ACHN (cell line): Measurements from ENCODE around the gene CNGA1.

ENCODE experiments used
- DNase-seq: peaks from one replicate; pipeline ENCODE4 v3.0.0-alpha.2; 2015
- in situ Hi-C: cut with HindIII; loops from 2 replicates; pipeline ENCODE4 v1.10.0; 2017; ENCODE audit warnings: low sequenced_read_pairs, low pct_ligation_motif_present, low pct_unique_long_range_greater_than_20kb

Gene CNGA1

GRCh38 chr4:48016141-48017107 lies at the start of gene CNGA1, which contains the start of gene NIPAL1:
Gene CNGA1, minus strand, starts transcription at chr4:48016681. Its CDS starts 63,992 bp downstream, at chr4:47952689.
Gene NIPAL1, plus strand, starts transcription at chr4:48016772. Its CDS starts 68 bp downstream, at chr4:48016840.
- DNase-seq = peak; percentile 84
- in situ Hi-C loops = no loop called here

GRCh38 chr4:48065587-48066052 lies 49.1 kb upstream of the CNGA1 start:
- no peak for DNase-seq

GRCh38 chr4:48064349-48064748 lies 47.9 kb upstream of the CNGA1 start:
- in situ Hi-C loops = no loop called here
- no peak for DNase-seq

More at GRCh38 chr4:48065587-48066052, 49.1 kb upstream of the CNGA1 start:
- in situ Hi-C loops = no loop called here

- in situ Hi-C loops = no loop called here
- no peak for DNase-seq
These were observed 42.4 kb upstream of the CNGA1 start for GRCh38 chr4:48058617-48059530.

DNA sequence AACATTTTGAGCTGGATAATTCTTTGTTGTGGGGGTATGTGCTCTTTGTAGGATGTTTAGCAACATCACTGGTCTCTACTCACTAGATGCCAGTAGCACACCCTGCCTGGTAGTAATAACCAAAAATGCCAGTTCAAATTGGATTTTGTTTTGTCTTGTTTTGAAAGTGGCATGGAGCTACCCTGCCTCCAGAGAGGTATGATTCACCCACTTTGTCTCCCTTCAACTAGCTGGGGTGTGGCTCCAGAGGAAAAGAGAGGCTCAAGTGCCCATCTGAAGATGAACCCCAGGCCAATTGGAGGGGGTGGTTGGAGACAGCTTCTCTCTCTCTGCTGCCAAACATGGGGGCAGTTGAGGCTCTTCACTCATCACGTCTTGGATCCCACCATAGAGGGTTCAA lies 34.6 kb upstream of the CNGA1 start:
- DNase-seq = no peak
- in situ Hi-C loops = no loop called here

- no peak for DNase-seq
- in situ Hi-C loops = no loop called here
These were observed 33.0 kb upstream of the CNGA1 start for GRCh38 chr4:48049483-48049882.

GRCh38 chr4:48047896-48048295 lies 31.4 kb upstream of the CNGA1 start:
- DNase-seq = no peak
- in situ Hi-C loops = no loop called here

GRCh38 chr4:48047421-48047844 lies 31.0 kb upstream of the CNGA1 start:
- in situ Hi-C loops = no loop called here
- no peak for DNase-seq

- no peak for DNase-seq
- in situ Hi-C loops = no loop called here
These were observed 29.6 kb upstream of the CNGA1 start for GRCh38 chr4:48046059-48046458.

GRCh38 chr4:48044298-48044697 lies 27.8 kb upstream of the CNGA1 start:
- in situ Hi-C loops = no loop called here
- no peak for DNase-seq

GRCh38 chr4:48043504-48043903 lies 27.0 kb upstream of the CNGA1 start:
- in situ Hi-C loops = no loop called here
- no peak for DNase-seq

DNA sequence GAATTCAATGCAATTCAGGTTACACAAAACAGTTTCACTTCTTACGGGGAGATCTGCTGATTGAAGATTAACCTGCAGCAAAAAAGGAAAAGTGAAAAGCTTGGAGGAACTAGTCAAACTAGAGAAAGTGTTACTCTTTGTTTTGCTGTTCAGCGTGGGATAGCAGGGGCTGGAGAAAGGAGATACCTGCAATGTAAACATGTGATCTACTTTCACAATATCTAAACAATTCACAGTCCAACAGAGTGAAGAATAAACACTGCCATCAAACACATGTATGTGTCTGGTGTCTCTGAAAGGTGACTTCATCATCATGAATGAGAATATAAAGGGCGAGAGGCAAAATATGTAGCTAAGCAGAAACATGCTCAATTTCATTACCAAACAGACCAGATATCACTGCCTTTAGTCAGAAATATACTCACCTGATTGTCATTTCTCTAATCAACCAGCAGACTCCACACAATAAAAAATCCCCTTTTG lies 26.5 kb upstream of the CNGA1 start:
- in situ Hi-C loops = no loop called here

DNA sequence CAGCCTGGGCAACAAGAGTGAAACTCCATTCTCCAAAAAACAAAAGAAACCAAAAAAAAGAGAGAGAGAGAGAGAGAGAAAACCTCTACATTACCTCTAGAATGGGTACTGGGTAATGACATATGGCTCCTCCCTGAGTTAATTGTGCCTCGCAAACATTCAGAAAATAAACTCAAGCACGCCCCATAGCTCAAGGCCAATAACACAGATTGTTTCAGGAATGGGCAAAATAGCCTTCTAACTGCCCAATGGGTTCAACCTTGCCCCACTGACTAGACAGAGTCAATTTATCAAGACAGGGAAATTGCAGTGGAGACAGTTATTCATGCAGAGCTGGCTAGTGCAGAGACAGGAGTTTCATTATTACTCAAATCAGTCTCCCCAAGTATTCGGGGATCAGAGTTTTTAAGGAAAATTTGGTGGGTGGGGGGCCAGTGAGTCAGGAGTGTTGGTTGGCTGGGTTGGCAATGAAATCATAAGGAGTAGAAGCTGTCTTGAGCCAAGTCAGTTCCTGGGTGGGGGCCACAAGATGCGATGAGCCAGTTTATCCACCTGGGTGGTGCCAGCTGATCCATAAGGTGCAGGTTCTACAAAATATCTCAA lies 25.2 kb upstream of the CNGA1 start:
- in situ Hi-C loops = no loop called here
- no peak for DNase-seq

More for the DNA sequence above, 26.5 kb upstream of the CNGA1 start:
- DNase-seq = peak; percentile 15

DNA sequence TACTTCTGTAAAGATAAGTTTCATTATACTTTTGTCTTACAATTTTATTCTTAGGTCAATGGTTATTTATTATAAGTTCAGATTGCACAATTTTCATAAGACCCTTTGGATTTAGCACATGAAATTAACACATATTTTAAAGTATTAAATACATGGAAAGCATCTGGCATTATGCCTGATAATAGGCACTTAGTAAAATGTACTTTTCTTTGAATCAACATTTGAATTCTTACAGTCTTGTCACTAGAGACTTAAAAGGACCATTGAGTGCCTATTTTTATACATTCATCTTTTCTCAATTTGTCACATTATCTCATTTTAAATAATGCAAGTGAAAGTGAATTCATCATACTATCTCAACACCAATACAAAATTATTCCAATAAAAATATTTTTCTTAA lies 23.1 kb upstream of the CNGA1 start:
- in situ Hi-C loops = no loop called here
- DNase-seq = no peak

- no peak for DNase-seq
- in situ Hi-C loops = no loop called here
These were observed 22.2 kb upstream of the CNGA1 start for GRCh38 chr4:48038666-48039065.

DNA sequence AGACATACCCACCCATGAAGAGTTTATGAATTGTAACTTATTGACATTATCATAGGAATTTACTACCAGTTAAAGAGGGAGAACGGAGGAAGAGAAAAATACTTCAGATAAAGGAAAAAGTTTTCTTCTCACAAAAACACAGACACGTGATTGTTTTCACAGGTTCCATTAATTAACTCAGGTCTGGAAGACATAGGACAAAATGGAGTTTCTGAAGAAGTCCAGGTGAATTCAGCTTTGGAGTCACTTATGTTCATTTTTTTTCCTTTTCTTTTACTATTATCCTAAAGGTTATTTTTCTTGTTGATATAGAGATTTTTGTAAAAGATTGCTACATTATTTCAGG lies 20.6 kb upstream of the CNGA1 start:
- no peak for DNase-seq
- in situ Hi-C loops = no loop called here

DNA sequence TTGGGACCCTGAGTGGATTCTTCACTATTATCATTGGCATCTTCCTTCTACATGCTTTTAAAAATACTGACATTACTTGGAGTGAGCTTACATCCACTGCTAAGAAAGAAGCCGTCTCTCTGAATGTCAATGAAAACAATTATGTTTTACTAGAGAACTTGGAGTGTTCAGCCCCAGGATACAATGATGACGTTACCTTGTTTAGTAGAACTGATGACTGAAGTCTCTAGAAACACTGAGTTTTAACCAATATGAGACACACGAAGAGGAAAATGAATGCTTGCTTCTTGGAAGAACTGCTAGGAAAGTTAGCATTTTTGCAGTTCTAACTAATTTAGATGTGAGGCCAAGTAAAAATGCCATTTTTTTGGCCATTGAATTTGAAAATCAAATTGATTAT lies 19.5 kb upstream of the CNGA1 start:
- in situ Hi-C loops = no loop called here

DNA sequence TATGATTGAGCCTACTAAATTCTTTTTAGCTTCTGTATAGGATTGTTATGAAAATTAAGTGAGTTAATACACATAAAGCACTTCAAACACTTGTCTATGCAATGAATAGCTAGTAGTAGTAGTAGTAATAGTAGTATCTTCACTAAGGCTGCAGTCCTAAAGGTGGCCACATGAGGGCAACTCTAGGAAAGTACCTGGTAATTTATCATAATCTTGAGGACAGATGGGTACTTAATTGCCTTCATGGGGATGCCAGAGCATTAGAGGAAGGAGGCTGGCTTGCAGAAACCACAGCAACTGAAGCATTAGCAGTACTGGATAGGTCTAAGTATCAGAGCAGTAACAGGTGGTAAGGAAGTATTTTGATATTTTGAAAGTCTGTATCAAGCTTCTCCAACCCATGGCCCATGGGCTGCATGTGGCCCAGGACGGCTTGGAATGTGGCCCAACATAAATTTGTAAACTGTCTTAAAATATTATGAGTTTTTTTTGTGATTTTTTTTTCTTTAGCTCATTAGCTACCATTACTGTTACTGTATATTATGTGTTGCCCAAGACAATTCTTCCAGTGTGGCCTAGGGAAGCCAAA lies 17.4 kb upstream of the CNGA1 start:
- in situ Hi-C loops = no loop called here
- peak; percentile 39 for DNase-seq

More for the DNA sequence above, 19.5 kb upstream of the CNGA1 start:
- no peak for DNase-seq
